Activated CD4-positive, alpha-beta T cell treated with anti-CD3 and anti-CD28 coated beads for 36 hours (primary cell): ENCODE results near the gene NDEL1. TPM values are rescaled to one million over a fixed set of nuclear protein-coding genes. Genes with fewer than 3 reads are reported as not detected.
A peak's percentile ranks its signal among the peaks of the same experiment; 100 is the strongest.

Source experiments
- ATAC-seq: fragments of 200-7000 bp; cut with Tn5 transposase; one replicate; pipeline ENCODE4 v1.10.0; 2021; ENCODE audit warnings: mild to moderate bottlenecking, moderate library complexity
- CTCF ChIA-PET: fragments of 350-600 bp; sonication (Branson Sonifier 250); formaldehyde crosslinking; loops from one replicate; lab custom pipeline; 2021; ENCODE audit warnings: antibody characterized with exemption; lab: Charles Lee
- POLR2A ChIA-PET: fragments of 350-600 bp; sonication (Branson Sonifier 250); formaldehyde crosslinking; loops from one replicate; lab custom pipeline; 2021; ENCODE audit warnings: antibody characterized with exemption, inconsistent platforms; lab: Charles Lee
- DNase-seq: peaks from one replicate; pipeline ENCODE4 v3.0.0-alpha.2; 2020
- H3K27ac Mint-ChIP-seq: one replicate; pipeline ENCODE4 v1.8.0; 2021; ENCODE audit warnings: mixed read lengths
- H3K27me3 Mint-ChIP-seq: one replicate; pipeline ENCODE4 v1.8.0; 2021; ENCODE audit warnings: mixed read lengths
- H3K36me3 Mint-ChIP-seq: one replicate; pipeline ENCODE4 v1.8.0; 2021; ENCODE audit warnings: low read depth, mixed read lengths
- H3K4me1 Mint-ChIP-seq: one replicate; pipeline ENCODE4 v1.8.0; 2021; ENCODE audit warnings: mixed read lengths
- H3K4me3 Mint-ChIP-seq: one replicate; pipeline ENCODE4 v1.8.0; 2021; ENCODE audit warnings: mild to moderate bottlenecking, moderate library complexity, mixed read lengths
- H3K9me3 Mint-ChIP-seq: one replicate; pipeline ENCODE4 v1.8.0; 2021; ENCODE audit warnings: low read depth, mixed read lengths
- intact Hi-C, 2 experiments: fragments of 100-400 bp; cut with DNase I in 1 of 2; cut with micrococcal nuclease in 1 of 2; formaldehyde crosslinking; loops; one replicate each; pipeline versions ENCODE4 v1.14.2 to v1.15.1; 2022 to 2024; cut with DNase I, micrococcal nuclease
- total RNA-seq, 2 experiments: library from RNA; stranded (reverse); gene quantifications; one replicate each; pipeline ENCODE4 v1.2.3, GENCODE V29; 2021

Gene NDEL1
- total RNA-seq, 2 experiments from 2014 or later: 51.9 to 58.6 TPM

DNA sequence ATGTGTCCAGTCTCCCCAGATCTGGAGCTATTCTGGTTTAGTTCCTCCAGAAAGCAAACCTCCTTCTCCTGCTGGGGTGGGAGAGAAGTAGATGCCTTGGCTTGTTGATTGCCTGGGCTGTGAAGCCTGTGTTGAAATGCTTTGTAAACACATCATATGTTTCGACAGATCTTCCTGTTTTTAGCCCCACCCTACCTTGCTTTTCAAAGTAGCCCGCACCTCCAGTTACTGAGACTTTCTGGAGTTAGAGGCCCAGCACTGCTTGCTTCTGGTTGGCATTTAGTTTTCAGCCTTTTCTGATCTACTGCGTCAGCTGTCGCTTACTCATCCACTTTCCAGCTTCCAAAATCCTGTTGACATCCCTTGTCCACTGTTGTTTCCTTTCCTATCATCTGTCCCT, 17.9 kb upstream of the NDEL1 start:
- H3K27ac Mint-ChIP-seq: no peak overlapping the region
- ChIA-PET CTCF (no interaction called here), POLR2A (no interaction called here)
- H3K4me1 Mint-ChIP-seq: peaks cover 10% of the 10 kb centered on the region
- intact Hi-C loops: loop anchor here in 1 of 2 experiments (10.0 kb wide), 1 partner anchor 577 kb away; no protein-coding TSS in a partner anchor
- H3K9me3 Mint-ChIP-seq: no peaks in the 10 kb centered on the region
- H3K27me3 Mint-ChIP-seq: peaks cover 18% of the 10 kb centered on the region
- ATAC-seq: no peak
- no peaks in the 10 kb centered on the region for H3K36me3 Mint-ChIP-seq
- no peak for DNase-seq
- no peak overlapping the region for H3K4me3 Mint-ChIP-seq

DNA sequence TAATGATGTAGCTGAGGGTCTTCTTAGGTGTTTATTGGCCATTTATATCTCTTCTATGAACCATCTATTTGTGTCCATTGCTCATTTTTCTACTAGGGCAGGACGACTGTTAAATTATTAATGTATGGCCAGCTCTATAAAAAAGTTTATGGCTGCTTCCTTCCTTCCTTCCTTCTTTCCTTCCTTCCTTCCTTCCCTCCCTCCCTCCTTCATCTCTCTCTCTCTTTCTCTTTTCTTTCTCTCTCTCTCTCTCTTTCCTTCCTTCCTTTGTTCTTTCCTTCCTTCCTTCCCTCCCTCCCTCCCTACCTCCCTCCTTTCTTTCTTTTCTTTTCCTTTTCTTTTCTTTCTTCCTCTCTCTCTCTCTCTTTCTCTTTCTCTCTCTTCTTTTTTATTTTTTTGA, 17.2 kb upstream of the NDEL1 start:
- DNase-seq: no peak
- intact Hi-C loops: loop anchor here in 1 of 2 experiments (10.0 kb wide), 1 partner anchor 576 kb away; no protein-coding TSS in a partner anchor
- Mint-ChIP-seq H3K9me3 (no peaks in the 10 kb centered on the region), H3K4me3 (no peak overlapping the region), H3K4me1 (peaks cover 4% of the 10 kb centered on the region), H3K27me3 (peaks cover 18% of the 10 kb centered on the region), H3K36me3 (no peaks in the 10 kb centered on the region), H3K27ac (no peak overlapping the region)
- CTCF ChIA-PET: no interaction called here
- POLR2A ChIA-PET: no interaction called here
- ATAC-seq: no peak

DNA sequence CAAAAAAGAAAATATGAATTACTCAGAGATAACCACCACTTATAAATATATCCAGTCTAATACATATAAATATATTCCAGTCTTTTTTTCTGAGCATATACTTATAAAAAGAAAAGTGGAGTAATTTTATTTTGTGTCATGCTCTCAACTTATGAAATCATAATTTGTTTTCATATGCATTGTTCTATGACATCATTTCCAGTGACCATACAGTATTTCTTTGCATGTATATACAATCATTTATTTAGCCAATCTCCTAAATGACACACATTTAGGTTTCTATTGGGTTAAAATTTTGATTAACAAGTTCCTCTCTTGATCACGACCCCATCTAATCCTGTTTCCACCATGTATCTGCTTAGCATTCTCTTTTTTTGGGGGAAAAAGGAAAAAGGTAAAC, 16.4 kb upstream of the NDEL1 start:
- peaks cover 18% of the 10 kb centered on the region for H3K27me3 Mint-ChIP-seq
- CTCF ChIA-PET: interaction anchor here (2.4 kb wide), 1 partner anchor 9 kb away, joined by 21 read pairs; no protein-coding TSS in a partner anchor
- POLR2A ChIA-PET: no interaction called here

GRCh38 chr17:8420041-8420934, 15.4 kb upstream of the NDEL1 start:
- H3K4me1 Mint-ChIP-seq: peaks cover 2% of the 10 kb centered on the region
- DNase-seq: no peak
- no peak overlapping the region for H3K27ac Mint-ChIP-seq
- intact Hi-C loops: no loop called here
- H3K27me3 Mint-ChIP-seq: peaks cover 22% of the 10 kb centered on the region
- no peak overlapping the region for H3K4me3 Mint-ChIP-seq
- ATAC-seq: no peak
- H3K36me3 Mint-ChIP-seq: no peaks in the 10 kb centered on the region
- CTCF ChIA-PET: interaction anchor here (1.4 to 2.4 kb wide), 2 partner anchors 10 to 12 kb away, joined by 4 to 21 read pairs; no protein-coding TSS in a partner anchor
- H3K9me3 Mint-ChIP-seq: no peaks in the 10 kb centered on the region
- POLR2A ChIA-PET: interaction anchor here (0.7 kb wide), 1 partner anchor 56 kb away, joined by 3 read pairs; no protein-coding TSS in a partner anchor

More for the DNA sequence above, 16.4 kb upstream of the NDEL1 start:
- DNase-seq: no peak
- no peak for ATAC-seq
- intact Hi-C loops: loop anchor here in 1 of 2 experiments (10.0 kb wide), 1 partner anchor 575 kb away; no protein-coding TSS in a partner anchor
- no peak overlapping the region for H3K4me3 Mint-ChIP-seq
- peaks cover 2% of the 10 kb centered on the region for H3K4me1 Mint-ChIP-seq
- no peaks in the 10 kb centered on the region for H3K36me3 Mint-ChIP-seq
- no peaks in the 10 kb centered on the region for H3K9me3 Mint-ChIP-seq
- H3K27ac Mint-ChIP-seq: no peak overlapping the region

GRCh38 chr17:8421571-8421970, 14.1 kb upstream of the NDEL1 start:
- ChIA-PET CTCF (interaction anchor here (0.9 to 2.4 kb wide), 2 partner anchors 11 to 17 kb away, joined by 5 to 21 read pairs; no protein-coding TSS in a partner anchor), POLR2A (no interaction called here)
- H3K9me3 Mint-ChIP-seq: no peaks in the 10 kb centered on the region
- no peaks in the 10 kb centered on the region for H3K36me3 Mint-ChIP-seq
- H3K27me3 Mint-ChIP-seq: peaks cover 22% of the 10 kb centered on the region
- intact Hi-C loops: no loop called here
- H3K4me3 Mint-ChIP-seq: no peak overlapping the region
- no peak overlapping the region for H3K27ac Mint-ChIP-seq
- no peak for ATAC-seq
- peaks cover 2% of the 10 kb centered on the region for H3K4me1 Mint-ChIP-seq
- DNase-seq: no peak

DNA sequence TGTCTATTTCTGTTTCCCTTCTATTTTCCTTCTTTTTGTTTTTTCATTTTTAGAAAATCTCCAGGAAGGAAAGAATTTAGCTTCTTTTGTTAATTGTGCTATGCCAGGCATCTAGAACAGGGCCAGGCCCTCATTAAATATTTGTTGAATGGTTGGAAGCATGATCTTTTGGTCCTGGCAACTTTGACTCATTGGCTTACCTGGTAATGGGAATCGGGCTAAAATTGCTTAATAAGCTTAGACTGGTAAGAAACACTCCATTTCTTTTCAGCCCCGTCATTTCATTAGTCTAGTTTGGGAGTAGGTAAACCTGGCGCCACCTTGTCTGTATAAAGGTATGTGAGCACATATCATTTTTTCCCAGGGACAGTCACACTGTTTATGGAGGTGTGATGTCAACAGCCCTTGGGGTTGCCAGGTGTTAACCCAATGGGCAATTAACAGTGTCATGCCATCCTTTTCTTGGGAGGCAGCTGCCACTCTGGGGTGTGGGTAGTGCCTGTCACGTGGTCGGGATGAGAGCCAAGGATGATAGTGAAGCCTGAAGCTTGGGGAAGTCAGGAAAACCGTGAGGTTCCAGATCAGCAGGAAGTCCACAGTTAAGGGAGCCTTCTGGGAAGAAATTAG, 9.5 kb upstream of the NDEL1 start:
- intact Hi-C loops: no loop called here
- Mint-ChIP-seq H3K27ac (no peak overlapping the region), H3K9me3 (no peaks in the 10 kb centered on the region), H3K4me3 (no peak overlapping the region), H3K27me3 (peaks cover 10% of the 10 kb centered on the region), H3K4me1 (no peaks in the 10 kb centered on the region), H3K36me3 (no peaks in the 10 kb centered on the region)
- ATAC-seq: no peak
- DNase-seq: no peak
- CTCF ChIA-PET: interaction anchor here (1.3 kb wide), 1 partner anchor 16 kb away, joined by 4 read pairs; no protein-coding TSS in a partner anchor
- POLR2A ChIA-PET: no interaction called here

DNA sequence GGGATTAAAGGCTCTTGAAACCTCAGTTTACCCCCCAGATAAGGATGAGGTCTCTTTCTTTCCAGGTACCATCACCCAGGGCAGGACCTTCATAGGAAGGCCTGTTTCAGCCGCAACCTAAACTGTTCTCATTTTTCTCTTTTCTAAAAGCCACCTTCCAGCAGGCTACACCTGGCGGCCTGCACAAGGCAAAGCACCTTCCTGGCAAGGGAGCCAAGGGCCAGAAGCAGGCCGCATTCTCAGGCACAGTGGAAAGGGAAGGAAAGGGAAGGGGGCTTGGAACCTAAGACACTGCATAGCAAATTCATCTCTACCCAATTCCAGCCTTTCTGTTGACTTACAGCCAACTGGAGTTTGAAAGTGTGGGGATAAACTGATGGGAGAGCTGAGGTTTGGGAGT, 8.9 kb upstream of the NDEL1 start:
- Mint-ChIP-seq H3K27ac (no peak overlapping the region), H3K27me3 (peaks cover 9% of the 10 kb centered on the region), H3K36me3 (no peaks in the 10 kb centered on the region), H3K9me3 (no peaks in the 10 kb centered on the region), H3K4me3 (no peak overlapping the region), H3K4me1 (no peaks in the 10 kb centered on the region)
- DNase-seq (no peak), ATAC-seq (no peak)
- ChIA-PET POLR2A (no interaction called here), CTCF (interaction anchor here (0.8 kb wide), 1 partner anchor 78 kb away, joined by 4 read pairs; no protein-coding TSS in a partner anchor)
- intact Hi-C loops: no loop called here

DNA sequence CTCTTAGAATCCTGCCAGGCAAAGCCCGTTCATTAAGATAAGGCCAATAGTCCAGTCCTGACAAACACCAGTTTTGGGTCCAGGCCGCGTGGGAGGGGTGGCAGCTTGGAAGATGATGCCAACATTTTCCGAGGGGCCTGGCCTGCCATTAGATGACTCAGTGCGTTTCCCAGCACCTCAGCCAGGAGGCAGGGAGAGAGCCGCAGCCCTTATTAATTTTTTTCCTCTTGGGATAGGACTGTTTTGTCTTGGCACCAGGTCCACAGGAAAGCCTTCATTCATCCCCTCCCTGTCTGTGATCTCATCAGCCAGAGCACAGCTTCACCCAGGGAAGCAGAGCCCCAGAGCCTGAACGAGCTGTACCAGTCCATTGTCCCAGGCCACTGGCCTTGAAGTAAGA, 4.7 kb upstream of the NDEL1 start:
- ATAC-seq: no peak
- intact Hi-C loops: no loop called here
- H3K27ac Mint-ChIP-seq: no peak overlapping the region

DNA sequence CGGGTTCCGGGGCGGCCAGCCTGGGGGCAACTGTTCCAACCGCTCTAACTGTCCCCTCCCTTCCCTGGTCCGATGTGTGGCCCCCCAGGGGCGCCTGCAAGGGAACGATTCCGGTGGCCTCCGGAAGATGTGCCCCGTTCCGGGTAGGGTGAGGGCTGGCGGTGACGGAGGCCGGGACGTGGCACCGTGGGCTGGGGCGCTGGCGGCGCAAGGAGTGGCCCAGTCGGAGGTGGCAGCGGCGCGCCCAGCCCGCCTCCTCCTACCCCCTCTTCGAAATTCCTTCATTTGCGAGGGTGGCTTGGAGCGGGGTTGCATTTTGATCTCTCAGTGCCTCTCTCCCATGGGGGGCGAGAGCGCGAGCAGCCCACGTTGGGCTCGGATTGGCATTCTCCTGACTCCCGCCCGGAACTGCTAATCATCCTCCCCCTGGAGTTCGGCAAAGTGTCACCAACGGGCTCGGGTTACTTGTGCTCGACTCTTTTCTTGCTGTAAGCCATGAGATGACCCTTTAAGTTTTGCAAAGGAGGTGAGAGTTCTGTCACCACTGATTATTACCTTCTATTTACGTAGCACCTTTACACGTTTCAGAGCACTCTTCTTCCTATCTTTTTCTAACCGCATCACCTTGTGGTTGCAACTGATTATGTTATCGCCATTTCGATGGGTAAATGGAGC, 622 bp downstream of the NDEL1 start:
- no peaks in the 10 kb centered on the region for H3K27me3 Mint-ChIP-seq
- ATAC-seq (peak; percentile 69), DNase-seq (peak; percentile 83)
- no peaks in the 10 kb centered on the region for H3K9me3 Mint-ChIP-seq
- H3K4me1 Mint-ChIP-seq: peaks cover 36% of the 10 kb centered on the region
- H3K36me3 Mint-ChIP-seq: peaks cover 14% of the 10 kb centered on the region
- peak overlapping the region; percentile 87 for H3K4me3 Mint-ChIP-seq
- H3K27ac Mint-ChIP-seq: peak overlapping the region; percentile 91
- ChIA-PET POLR2A (interaction anchor here (1.0 to 1.3 kb wide), 3 partner anchors 9 to 194 kb away, joined by 3 to 6 read pairs (median 4); partner anchors contain the start of gene MYH10), CTCF (interaction anchor here (0.8 to 1.8 kb wide), 11 partner anchors 10 to 310 kb away, joined by 3 to 11 read pairs (median 5); partner anchors contain the start of genes KRABD2 and MYH10)
- intact Hi-C loops: loop anchor here in 1 of 2 experiments (2.0 to 5.0 kb wide), 5 partner anchors 142 to 1794 kb away; partner anchors contain the start of genes HES7, KIAA0753, SLC25A35 and TXNDC17

More for the DNA sequence above, 4.7 kb upstream of the NDEL1 start:
- ChIA-PET CTCF (interaction anchor here (1.9 kb wide), 1 partner anchor 21 kb away, joined by 7 read pairs; no protein-coding TSS in a partner anchor), POLR2A (interaction anchor here (0.6 kb wide), 1 partner anchor 41 kb away, joined by 7 read pairs; no protein-coding TSS in a partner anchor)
- Mint-ChIP-seq H3K4me3 (no peak overlapping the region), H3K9me3 (no peaks in the 10 kb centered on the region), H3K27me3 (no peaks in the 10 kb centered on the region), H3K4me1 (no peaks in the 10 kb centered on the region), H3K36me3 (no peaks in the 10 kb centered on the region)
- DNase-seq: no peak

- POLR2A ChIA-PET: interaction anchor here (1.0 kb wide), 1 partner anchor 9 kb away, joined by 3 read pairs; no protein-coding TSS in a partner anchor
- peaks cover 14% of the 10 kb centered on the region for H3K36me3 Mint-ChIP-seq
Observed at GRCh38 chr17:8436844-8437171, 1.1 kb downstream of the NDEL1 start.

More at GRCh38 chr17:8436844-8437171, 1.1 kb downstream of the NDEL1 start:
- Mint-ChIP-seq H3K4me1 (peaks cover 40% of the 10 kb centered on the region), H3K27me3 (no peaks in the 10 kb centered on the region), H3K27ac (peak overlapping the region; percentile 91), H3K9me3 (no peaks in the 10 kb centered on the region), H3K4me3 (peak overlapping the region; percentile 87)
- ATAC-seq (no peak), DNase-seq (no peak)
- CTCF ChIA-PET: interaction anchor here (0.6 to 1.8 kb wide), 8 partner anchors 10 to 499 kb away, joined by 3 to 11 read pairs (median 6); partner anchors contain the start of genes KRABD2 and MYH10
- intact Hi-C loops: loop anchor here in 1 of 2 experiments (2.0 to 5.0 kb wide), 5 partner anchors 142 to 1795 kb away; partner anchors contain the start of genes HES7, KIAA0753, SLC25A35 and TXNDC17
